HG03558 (cell line): ENCODE data around the gene SLC7A6.

Source experiments
- ATAC-seq: cut with Tn5 transposase; IDR thresholded peaks from one replicate; pipeline ENCODE4 v1.9.1; 2021; ENCODE audit warnings: moderate number of reproducible peaks; ENCODE audit not compliant: unreplicated experiment; ENCODE audit errors: extremely low read depth

SLC7A6 gene

GRCh38 chr16:68264128-68265077 lies at the start of gene SLC7A6:
TSS of gene SLC7A6 (plus strand) at chr16:68264526. CDS start at chr16:68274727, 10,201 bp downstream.
- ATAC-seq = peak; percentile 38

GRCh38 chr16:68214726-68215125 lies 49.6 kb upstream of the SLC7A6 start:
- no peak for ATAC-seq

- no peak for ATAC-seq
Measured at GRCh38 chr16:68215302-68215701, 49.0 kb upstream of the SLC7A6 start.

- ATAC-seq = no peak
Measured at GRCh38 chr16:68216240-68216639, 48.1 kb upstream of the SLC7A6 start.

GRCh38 chr16:68217506-68217905 lies 46.8 kb upstream of the SLC7A6 start:
- no peak for ATAC-seq

- no peak for ATAC-seq
Measured at GRCh38 chr16:68219725-68220351, 44.5 kb upstream of the SLC7A6 start.

GRCh38 chr16:68223072-68223471 lies 41.3 kb upstream of the SLC7A6 start:
- no peak for ATAC-seq

- no peak for ATAC-seq
Measured at GRCh38 chr16:68226116-68226515, 38.2 kb upstream of the SLC7A6 start.

GRCh38 chr16:68227183-68227793 lies 37.0 kb upstream of the SLC7A6 start:
- ATAC-seq = no peak

- ATAC-seq = no peak
Measured at GRCh38 chr16:68227850-68228553, 36.3 kb upstream of the SLC7A6 start.

GRCh38 chr16:68228652-68229051 lies 35.7 kb upstream of the SLC7A6 start:
- ATAC-seq = no peak

GRCh38 chr16:68229431-68230175 lies 34.7 kb upstream of the SLC7A6 start:
- ATAC-seq = no peak

- ATAC-seq = no peak
Measured at GRCh38 chr16:68230176-68230571, 34.2 kb upstream of the SLC7A6 start.

- no peak for ATAC-seq
Measured at GRCh38 chr16:68230956-68231355, 33.4 kb upstream of the SLC7A6 start.

GRCh38 chr16:68231384-68232136 lies 32.8 kb upstream of the SLC7A6 start:
- ATAC-seq = no peak

- ATAC-seq = no peak
Measured at GRCh38 chr16:68232335-68232734, 32.0 kb upstream of the SLC7A6 start.

- no peak for ATAC-seq
Measured at GRCh38 chr16:68233085-68233834, 31.1 kb upstream of the SLC7A6 start.

- ATAC-seq = no peak
Measured at GRCh38 chr16:68233835-68234187, 30.5 kb upstream of the SLC7A6 start.
